ENCODE data around the gene FOCAD.

Gene FOCAD

DNA sequence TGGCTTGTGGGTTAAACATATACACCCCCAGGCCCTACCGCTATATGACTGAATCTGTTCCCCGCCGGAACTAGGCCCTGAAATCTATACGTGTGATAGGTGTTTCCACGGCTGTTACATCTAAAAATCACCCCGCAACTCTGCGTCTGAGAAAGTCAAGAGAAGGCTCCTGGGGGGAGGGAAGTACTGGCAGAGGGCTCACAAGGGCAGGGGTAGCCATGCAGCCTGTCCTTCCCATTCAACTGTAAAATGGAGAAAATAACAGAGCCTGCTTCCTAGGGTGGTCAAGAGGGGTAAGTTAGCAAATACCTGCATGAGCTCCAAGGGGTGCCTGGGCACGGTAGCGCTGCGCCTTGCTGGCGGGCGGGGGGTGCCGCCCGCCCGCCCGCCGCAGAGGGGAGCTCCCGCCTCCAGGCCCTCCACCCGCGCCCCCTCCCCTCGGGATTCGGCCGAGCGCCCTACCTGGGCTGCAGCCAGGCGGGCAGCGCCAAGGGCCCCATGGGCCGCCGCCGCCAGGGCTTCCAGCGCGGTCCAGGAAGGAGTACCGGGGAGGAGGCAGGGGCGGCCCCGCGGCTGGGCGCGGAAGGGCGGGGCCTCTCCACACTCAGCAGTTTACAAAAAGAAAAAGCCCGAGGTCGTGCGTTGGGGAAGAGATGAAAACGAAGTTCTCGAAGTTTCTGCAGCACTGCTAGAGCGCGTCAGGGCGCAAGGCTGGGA lies 347.2 kb downstream of the FOCAD start, which contains the start of gene HACD4:
Gene HACD4, minus strand, starts transcription at position 550 of the 717 bp plus-strand sequence. Its CDS starts 50 bp downstream, at position 500.
- Histone ChIP-seq H3K4me1 (ENCODE audit: control extremely low read depth in 1 of 4, control insufficient read depth in 4 of 4, insufficient read depth in 4 of 4, low read length in 3 of 4) (peaks cover 5 to 33% (median 18%) of the 10 kb centered on the region in 4 experiments), H3K27ac (ENCODE audit: insufficient read depth in 1 of 2, low read depth in 1 of 2, low read length in 2 of 2, poor library complexity in 1 of 2, severe bottlenecking in 2 of 2) (peak within 1 kb of the TSS; percentile 43 to 79)

DNA sequence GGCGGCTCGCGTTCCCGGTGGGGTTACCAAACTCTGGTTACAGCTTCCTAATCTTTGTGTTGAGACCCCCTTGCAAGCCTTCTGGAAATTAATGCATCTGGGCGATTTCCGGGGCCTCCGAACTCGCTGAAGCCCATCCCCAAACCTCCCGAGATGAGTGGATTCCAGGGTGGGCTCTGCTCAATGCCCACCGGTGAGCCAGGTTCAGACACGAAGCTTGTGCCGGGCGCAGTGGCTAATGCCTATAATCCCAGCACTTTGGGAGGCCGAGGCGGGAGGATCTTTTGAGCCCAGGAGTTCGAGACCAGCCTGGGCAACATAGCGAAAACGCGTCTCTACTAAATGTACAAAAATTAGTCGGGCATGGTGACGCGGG lies 347.7 kb downstream of the FOCAD start:
- DNase-seq: no peak
- Histone ChIP-seq H3K36me3 (ENCODE audit: control insufficient read depth in 4 of 4, insufficient read depth in 4 of 4, low read length in 3 of 4) (peaks cover 0 to 18% (median 9%) of the 10 kb centered on the region in 4 experiments), H3K4me1 (ENCODE audit: control extremely low read depth in 1 of 4, control insufficient read depth in 4 of 4, insufficient read depth in 4 of 4, low read length in 3 of 4) (peaks cover 5 to 33% (median 18%) of the 10 kb centered on the region in 4 experiments), H3K9me3 (ENCODE audit: control extremely low read depth in 1 of 5, control insufficient read depth in 4 of 5, insufficient read depth in 2 of 5, low read depth in 1 of 5, low read length in 4 of 5) (no peaks in the 10 kb centered on the region), H3K27me3 (replicated peaks in 2 of 5; ENCODE audit: control insufficient read depth in 4 of 5, insufficient read depth in 5 of 5, low read length in 4 of 5) (no peaks in the 10 kb centered on the region), H3K27ac (ENCODE audit: insufficient read depth in 1 of 2, low read depth in 1 of 2, low read length in 2 of 2, poor library complexity in 1 of 2, severe bottlenecking in 2 of 2) (peak overlapping the region; percentile 27 to 43), H3K4me3 (ENCODE audit: control insufficient read depth in 1 of 7, extremely low read depth in 1 of 7, insufficient read depth in 4 of 7, low read depth in 2 of 7, low read length in 6 of 7) (peak overlapping the region; percentile 65 to 92 (median 71))
- 65% methylated on average over 22 of the region's 22 CpGs for WGBS (ENCODE audit: insufficient coverage)
- POLR2A ChIA-PET: no interaction called here
- CTCF ChIA-PET: interaction anchor here (0.6 to 1.7 kb wide), 5 partner anchors 8 to 79 kb away, joined by 3 to 6 read pairs (median 3); no protein-coding TSS in a partner anchor

More for the DNA sequence above, 347.2 kb downstream of the FOCAD start, which contains the start of gene HACD4:
- DNase-seq: peak; percentile 63 to 84 (median 80)
- H3K27me3 ChIP-seq (replicated peaks in 2 of 5; ENCODE audit: control insufficient read depth in 4 of 5, insufficient read depth in 5 of 5, low read length in 4 of 5): no peaks in the 10 kb centered on the region
- H3K4me3 ChIP-seq (ENCODE audit: control insufficient read depth in 1 of 7, extremely low read depth in 1 of 7, insufficient read depth in 4 of 7, low read depth in 2 of 7, low read length in 6 of 7): peak within 1 kb of the TSS; percentile 65 to 92 (median 71)
- WGBS (ENCODE audit: insufficient coverage): 0% methylated on average over 28 of the region's 46 CpGs
- POLR2A ChIA-PET: no interaction called here
- peaks cover under 1 to 21% (median 11%) of the 10 kb centered on the region in 4 experiments for H3K36me3 ChIP-seq (ENCODE audit: control insufficient read depth in 4 of 4, insufficient read depth in 4 of 4, low read length in 3 of 4)
- CTCF ChIA-PET: interaction anchor here (0.6 to 1.7 kb wide), 5 partner anchors 9 to 79 kb away, joined by 3 to 6 read pairs (median 4); no protein-coding TSS in a partner anchor
- no peaks in the 10 kb centered on the region for H3K9me3 ChIP-seq (ENCODE audit: control extremely low read depth in 1 of 5, control insufficient read depth in 4 of 5, insufficient read depth in 2 of 5, low read depth in 1 of 5, low read length in 4 of 5)

DNA sequence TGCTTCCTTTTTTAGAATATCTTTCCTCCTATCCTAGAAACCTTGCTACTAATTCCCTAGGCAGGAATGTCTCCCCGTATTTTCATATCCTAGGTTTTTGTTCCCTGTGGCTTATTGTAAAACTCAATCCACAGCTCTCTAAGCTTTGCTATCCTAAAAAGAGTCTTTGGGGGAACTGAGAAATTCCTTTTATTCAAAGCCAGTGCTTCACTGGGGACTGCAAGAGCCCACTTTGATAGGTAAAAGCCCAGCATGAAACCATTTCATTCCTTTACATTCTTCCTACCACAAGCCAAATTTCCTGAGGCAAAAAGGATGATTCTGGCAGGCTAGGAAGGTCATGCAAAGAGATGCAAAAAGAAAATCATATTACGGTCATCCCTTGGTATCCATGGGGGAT lies 353.2 kb downstream of the FOCAD start:
- DNase-seq: no peak
- Histone ChIP-seq H3K27ac (ENCODE audit: insufficient read depth in 1 of 2, low read depth in 1 of 2, low read length in 2 of 2, poor library complexity in 1 of 2, severe bottlenecking in 2 of 2) (no peak overlapping the region), H3K27me3 (replicated peaks in 2 of 5; ENCODE audit: control insufficient read depth in 4 of 5, insufficient read depth in 5 of 5, low read length in 4 of 5) (no peaks in the 10 kb centered on the region), H3K4me1 (ENCODE audit: control extremely low read depth in 1 of 4, control insufficient read depth in 4 of 4, insufficient read depth in 4 of 4, low read length in 3 of 4) (peaks cover 0 to 5% (median 0%) of the 10 kb centered on the region in 4 experiments), H3K4me3 (ENCODE audit: control insufficient read depth in 1 of 7, extremely low read depth in 1 of 7, insufficient read depth in 4 of 7, low read depth in 2 of 7, low read length in 6 of 7) (no peak overlapping the region), H3K9me3 (ENCODE audit: control extremely low read depth in 1 of 5, control insufficient read depth in 4 of 5, insufficient read depth in 2 of 5, low read depth in 1 of 5, low read length in 4 of 5) (no peaks in the 10 kb centered on the region), H3K36me3 (ENCODE audit: control insufficient read depth in 4 of 4, insufficient read depth in 4 of 4, low read length in 3 of 4) (peaks cover 0 to 2% (median 0%) of the 10 kb centered on the region in 4 experiments)
- POLR2A ChIA-PET: no interaction called here
- WGBS (ENCODE audit: insufficient coverage): 100% methylated on average over 2 of the region's 2 CpGs
- CTCF ChIA-PET: interaction anchor here (1.1 kb wide), 1 partner anchor 10 kb away, joined by 4 read pairs; no protein-coding TSS in a partner anchor

DNA sequence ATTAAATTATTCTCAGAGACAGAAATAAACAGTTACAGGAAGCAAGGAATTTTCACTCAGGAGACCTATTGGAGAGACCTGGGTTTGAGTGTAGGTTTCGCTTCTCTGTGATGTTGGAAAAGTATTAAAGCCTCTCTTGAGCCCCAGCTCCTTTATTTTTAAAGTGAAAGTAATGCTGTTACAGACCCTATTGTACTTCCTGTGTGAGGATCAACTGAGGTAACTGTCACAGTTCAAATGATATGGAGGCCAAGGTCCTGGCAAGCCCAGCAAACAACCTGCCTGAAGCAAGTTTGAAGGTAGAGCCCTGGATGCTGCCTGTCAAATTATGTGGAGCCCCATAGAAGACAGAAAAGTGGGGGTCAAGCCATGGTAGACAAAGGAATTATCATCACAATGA lies 355.2 kb downstream of the FOCAD start:
- Histone ChIP-seq H3K4me1 (ENCODE audit: control extremely low read depth in 1 of 4, control insufficient read depth in 4 of 4, insufficient read depth in 4 of 4, low read length in 3 of 4) (peaks cover 0 to 5% (median 0%) of the 10 kb centered on the region in 4 experiments), H3K36me3 (ENCODE audit: control insufficient read depth in 4 of 4, insufficient read depth in 4 of 4, low read length in 3 of 4) (peaks cover 0 to 2% (median 0%) of the 10 kb centered on the region in 4 experiments), H3K27me3 (replicated peaks in 2 of 5; ENCODE audit: control insufficient read depth in 4 of 5, insufficient read depth in 5 of 5, low read length in 4 of 5) (no peaks in the 10 kb centered on the region), H3K9me3 (ENCODE audit: control extremely low read depth in 1 of 5, control insufficient read depth in 4 of 5, insufficient read depth in 2 of 5, low read depth in 1 of 5, low read length in 4 of 5) (no peaks in the 10 kb centered on the region), H3K27ac (ENCODE audit: insufficient read depth in 1 of 2, low read depth in 1 of 2, low read length in 2 of 2, poor library complexity in 1 of 2, severe bottlenecking in 2 of 2) (no peak overlapping the region), H3K4me3 (ENCODE audit: control insufficient read depth in 1 of 7, extremely low read depth in 1 of 7, insufficient read depth in 4 of 7, low read depth in 2 of 7, low read length in 6 of 7) (no peak overlapping the region)
- POLR2A ChIA-PET: no interaction called here
- CTCF ChIA-PET: no interaction called here
- no peak for DNase-seq
- WGBS (ENCODE audit: insufficient coverage): no CpG with 5 or more reads among the region's 1 CpG

DNA sequence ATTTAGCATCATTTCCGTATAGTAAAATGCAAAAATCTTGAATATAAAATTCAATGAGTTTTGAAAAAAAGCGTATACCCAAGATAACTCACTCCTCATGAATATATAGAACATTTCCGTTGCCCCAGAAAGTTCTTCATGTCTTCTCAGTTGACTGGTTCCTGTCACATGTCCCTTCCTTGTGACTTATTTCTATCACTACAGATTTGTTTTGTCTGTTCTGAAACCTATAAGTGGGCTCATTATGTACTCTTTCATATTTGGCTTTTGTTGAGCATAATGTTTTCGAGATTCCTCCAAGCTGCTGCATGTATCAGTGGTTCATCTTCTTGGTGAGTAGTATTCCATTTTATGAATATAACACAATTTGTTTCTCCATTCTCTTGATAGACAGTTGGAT lies 358.4 kb downstream of the FOCAD start:
- CTCF ChIA-PET: no interaction called here
- Histone ChIP-seq H3K4me3 (ENCODE audit: control insufficient read depth in 1 of 7, extremely low read depth in 1 of 7, insufficient read depth in 4 of 7, low read depth in 2 of 7, low read length in 6 of 7) (no peak overlapping the region), H3K36me3 (ENCODE audit: control insufficient read depth in 4 of 4, insufficient read depth in 4 of 4, low read length in 3 of 4) (no peaks in the 10 kb centered on the region), H3K9me3 (ENCODE audit: control extremely low read depth in 1 of 5, control insufficient read depth in 4 of 5, insufficient read depth in 2 of 5, low read depth in 1 of 5, low read length in 4 of 5) (no peaks in the 10 kb centered on the region), H3K27ac (ENCODE audit: insufficient read depth in 1 of 2, low read depth in 1 of 2, low read length in 2 of 2, poor library complexity in 1 of 2, severe bottlenecking in 2 of 2) (no peak overlapping the region), H3K4me1 (ENCODE audit: control extremely low read depth in 1 of 4, control insufficient read depth in 4 of 4, insufficient read depth in 4 of 4, low read length in 3 of 4) (peaks cover 7 to 14% (median 11%) of the 10 kb centered on the region in 4 experiments), H3K27me3 (replicated peaks in 2 of 5; ENCODE audit: control insufficient read depth in 4 of 5, insufficient read depth in 5 of 5, low read length in 4 of 5) (no peaks in the 10 kb centered on the region)
- POLR2A ChIA-PET: interaction anchor here (0.6 kb wide), 1 partner anchor 92 kb away, joined by 3 read pairs; no protein-coding TSS in a partner anchor
- WGBS (ENCODE audit: insufficient coverage): 94% methylated on average over 2 of the region's 4 CpGs
- no peak for DNase-seq

DNA sequence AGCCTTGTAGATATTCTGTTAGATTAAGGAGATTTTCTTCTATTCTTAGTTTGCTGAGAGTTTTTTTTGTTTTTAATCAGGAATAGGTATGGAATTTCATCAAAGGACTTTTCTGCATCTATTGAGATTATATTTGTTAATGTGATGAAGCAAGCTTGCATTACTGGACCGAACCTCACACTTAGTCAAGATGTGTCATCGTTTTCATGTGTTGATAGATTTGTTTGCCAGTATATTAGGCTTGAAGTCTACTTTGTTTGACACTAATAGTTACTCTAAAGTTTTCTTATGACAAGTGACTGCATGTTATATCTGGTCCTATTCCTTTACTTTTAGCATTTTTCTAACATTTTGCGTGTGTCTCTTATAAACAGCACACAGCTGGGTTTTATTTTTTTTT lies 359.8 kb downstream of the FOCAD start:
- H3K4me3 ChIP-seq (ENCODE audit: control insufficient read depth in 1 of 7, extremely low read depth in 1 of 7, insufficient read depth in 4 of 7, low read depth in 2 of 7, low read length in 6 of 7): no peak overlapping the region
- H3K27me3 ChIP-seq (replicated peaks in 2 of 5; ENCODE audit: control insufficient read depth in 4 of 5, insufficient read depth in 5 of 5, low read length in 4 of 5): no peaks in the 10 kb centered on the region
- no peaks in the 10 kb centered on the region for H3K9me3 ChIP-seq (ENCODE audit: control extremely low read depth in 1 of 5, control insufficient read depth in 4 of 5, insufficient read depth in 2 of 5, low read depth in 1 of 5, low read length in 4 of 5)
- ChIA-PET CTCF (no interaction called here), POLR2A (no interaction called here)
- no peak overlapping the region for H3K27ac ChIP-seq (ENCODE audit: insufficient read depth in 1 of 2, low read depth in 1 of 2, low read length in 2 of 2, poor library complexity in 1 of 2, severe bottlenecking in 2 of 2)
- DNase-seq: no peak
- WGBS (ENCODE audit: insufficient coverage): 100% methylated on average over 1 of the region's 3 CpGs
- H3K36me3 ChIP-seq (ENCODE audit: control insufficient read depth in 4 of 4, insufficient read depth in 4 of 4, low read length in 3 of 4): no peaks in the 10 kb centered on the region
- peaks cover 7 to 22% (median 15%) of the 10 kb centered on the region in 4 experiments for H3K4me1 ChIP-seq (ENCODE audit: control extremely low read depth in 1 of 4, control insufficient read depth in 4 of 4, insufficient read depth in 4 of 4, low read length in 3 of 4)
